22Rv1 (cell line): ENCODE results near the gene TENM4.

Source experiments
- CTCF ChIP-seq: fragments of 450-650 bp; IDR thresholded peaks from 2 replicates; pipeline ENCODE4 v1.5.1; 2017; ENCODE audit warnings: mild to moderate bottlenecking
- ZFX ChIP-seq: fragments of 450-650 bp; IDR thresholded peaks from 2 replicates; pipeline ENCODE4 v1.6.1; 2017; ENCODE audit warnings: antibody characterized with exemption, borderline replicate concordance

- TF ChIP-seq CTCF (no peak), ZFX (no peak)
Measured at GRCh38 chr11:78797559-78797958, 643.3 kb downstream of the TENM4 start.
